Measurements from ENCODE around the gene PTK7. TPM values are rescaled to one million over a fixed set of nuclear protein-coding genes. Genes with fewer than 3 reads are reported as not detected.

The PTK7 gene
- total and polyA plus RNA-seq, 2 donors (not counting 3 experiments of a cell fraction or from before 2014, with no cell fraction given), result 41.9 to 65.6 TPM

DNA sequence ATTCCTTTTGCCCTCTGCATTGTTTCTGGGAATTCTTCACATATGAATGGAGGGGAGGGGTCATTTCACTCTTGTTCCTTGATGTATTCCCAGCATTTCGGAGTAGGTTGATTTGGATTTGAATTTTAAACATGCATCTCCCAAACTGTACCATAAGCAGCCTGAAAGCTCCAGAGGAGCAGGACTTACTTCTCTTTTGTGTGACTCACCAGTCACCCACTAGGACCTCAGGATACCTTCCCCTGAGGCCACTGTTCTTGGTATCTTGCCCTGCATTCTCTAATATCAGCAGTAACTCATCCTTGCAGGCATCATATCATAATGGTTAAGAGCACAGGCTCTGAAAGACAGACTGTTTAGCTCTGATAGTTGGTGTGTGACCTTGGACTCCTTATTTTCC, 17.6 kb upstream of the PTK7 start:
- TF ChIP-seq POLR2AphosphoS5 (IDR thresholded peaks at IDR 0.05; ENCODE audit: insufficient read depth, low read depth, low read length), result no peak
- no peak for TF ChIP-seq EZH2 (IDR thresholded peaks at IDR 0.05; ENCODE audit: borderline replicate concordance, low read depth, low read length, severe bottlenecking)
- TF ChIP-seq POLR2A (IDR thresholded peaks at IDR 0.05; ENCODE audit: low read depth, low read length), result no peak
- no peak for TF ChIP-seq MYC (IDR thresholded peaks at IDR 0.05; ENCODE audit: low read depth, low read length)
- no peak for TF ChIP-seq MAX (IDR thresholded peaks at IDR 0.05; ENCODE audit: insufficient read depth, insufficient read length)
- TF ChIP-seq, protein P1, sequence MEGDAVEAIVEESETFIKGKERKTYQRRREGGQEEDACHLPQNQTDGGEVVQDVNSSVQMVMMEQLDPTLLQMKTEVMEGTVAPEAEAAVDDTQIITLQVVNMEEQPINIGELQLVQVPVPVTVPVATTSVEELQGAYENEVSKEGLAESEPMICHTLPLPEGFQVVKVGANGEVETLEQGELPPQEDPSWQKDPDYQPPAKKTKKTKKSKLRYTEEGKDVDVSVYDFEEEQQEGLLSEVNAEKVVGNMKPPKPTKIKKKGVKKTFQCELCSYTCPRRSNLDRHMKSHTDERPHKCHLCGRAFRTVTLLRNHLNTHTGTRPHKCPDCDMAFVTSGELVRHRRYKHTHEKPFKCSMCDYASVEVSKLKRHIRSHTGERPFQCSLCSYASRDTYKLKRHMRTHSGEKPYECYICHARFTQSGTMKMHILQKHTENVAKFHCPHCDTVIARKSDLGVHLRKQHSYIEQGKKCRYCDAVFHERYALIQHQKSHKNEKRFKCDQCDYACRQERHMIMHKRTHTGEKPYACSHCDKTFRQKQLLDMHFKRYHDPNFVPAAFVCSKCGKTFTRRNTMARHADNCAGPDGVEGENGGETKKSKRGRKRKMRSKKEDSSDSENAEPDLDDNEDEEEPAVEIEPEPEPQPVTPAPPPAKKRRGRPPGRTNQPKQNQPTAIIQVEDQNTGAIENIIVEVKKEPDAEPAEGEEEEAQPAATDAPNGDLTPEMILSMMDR (IDR thresholded peaks at IDR 0.05; ENCODE audit: extremely low read depth in 1 of 2, insufficient read depth in 1 of 2, low read depth in 1 of 2, low read length in 2 of 2), result no peak
- TF ChIP-seq FOS (IDR thresholded peaks at IDR 0.05; ENCODE audit: borderline replicate concordance, insufficient read depth, low read length), result no peak
- no peak for TF ChIP-seq GATA2 (IDR thresholded peaks at IDR 0.05; ENCODE audit: insufficient read depth, insufficient read length, low read depth, low read length)
- no peak for TF ChIP-seq JUN (IDR thresholded peaks at IDR 0.05; ENCODE audit: borderline replicate concordance, insufficient read depth, insufficient read length, low read depth)
- no peaks in the 10 kb centered on the region for H3K9me1 ChIP-seq (replicated peaks; ENCODE audit: control insufficient read depth, extremely low read depth, insufficient read depth, low read length)
- H3K36me3 ChIP-seq (ENCODE audit: control insufficient read depth in 2 of 2, extremely low read depth in 1 of 2, insufficient read depth in 2 of 2, low read length in 2 of 2), result no peaks in the 10 kb centered on the region
- peaks cover 18% of the 10 kb centered on the region for H3K4me1 ChIP-seq (ENCODE audit: control insufficient read depth, extremely low read depth, insufficient read depth, low read length)
- CTCF ChIA-PET, result interaction anchor here (0.6 to 1.1 kb wide), 3 partner anchors 12 to 85 kb away, joined by 3 read pairs; no protein-coding TSS in a partner anchor
- intact Hi-C loops (cut with micrococcal nuclease), result loop anchor here (5.0 kb wide), 1 partner anchor 84 kb away; no protein-coding TSS in a partner anchor
- no peak overlapping the region for H2AFZ ChIP-seq (ENCODE audit: low read depth, low read length)
- no peaks in the 10 kb centered on the region for H4K20me1 ChIP-seq (replicated peaks; ENCODE audit: control insufficient read depth, extremely low read depth, insufficient read depth, low read length)
- no peaks in the 10 kb centered on the region for H3K9me3 ChIP-seq (replicated peaks; ENCODE audit: control insufficient read depth, insufficient read depth, low read length)
- H3K27me3 ChIP-seq (ENCODE audit: control insufficient read depth in 2 of 2, insufficient read depth in 2 of 2, low read length in 2 of 2), result no peaks in the 10 kb centered on the region
- H3K79me2 ChIP-seq (ENCODE audit: control insufficient read depth, insufficient read depth, low read length), result peaks cover 12% of the 10 kb centered on the region
- dilution Hi-C loops (cut with MboI; ENCODE audit: extremely low pct_ligation_motif_present, low sequenced_read_pairs), result no loop called here
- no peak for DNase-seq (ENCODE audit: low read depth, low spot score)
- BruUV-seq (replicated peaks), result no TSS peak
- no peak overlapping the region for H3K27ac ChIP-seq (ENCODE audit: insufficient read depth, low read depth, low read length)
- H3K4me2 ChIP-seq (ENCODE audit: insufficient read depth, low read length), result peak overlapping the region; percentile 89
- POLR2A ChIA-PET, result interaction anchor here (1.1 to 1.5 kb wide), 2 partner anchors 18 to 44 kb away, joined by 3 to 9 read pairs; partner anchors contain the start of genes KLHDC3, MEA1 and PTK7
- peak overlapping the region; percentile 69 for H3K9ac ChIP-seq (replicated peaks; ENCODE audit: extremely low read depth, insufficient read depth, low read length)
- peak; percentile 44 for FAIRE-seq
- H3K4me3 ChIP-seq (replicated peaks in 1 of 3; ENCODE audit: insufficient read depth in 1 of 3, low read depth in 1 of 3, low read length in 3 of 3), result peak overlapping the region; percentile 80 to 96 (median 94)
